ENCODE results near the gene SH2D5. TPM values are rescaled to one million over a fixed set of nuclear protein-coding genes. Genes with fewer than 3 reads are reported as not detected.
"Not testable (repeated sequence)": the region's sequence is repeated elsewhere in the genome, so short reads cannot be mapped to it uniquely, and the experiment has no call there.

Gene SH2D5
- total RNA-seq, 1 donor from 2014 or later = 0.75 TPM

- no peaks in the 10 kb centered on the region for H3K27me3 Mint-ChIP-seq (ENCODE audit: low read depth)
- DNase-seq (ENCODE audit: low spot score) = no peak
- no peak overlapping the region for H3K4me3 Mint-ChIP-seq (ENCODE audit: unreplicated experiment)
- H3K36me3 Mint-ChIP-seq (ENCODE audit: low read depth) = no peaks in the 10 kb centered on the region
- no peaks in the 10 kb centered on the region for H3K9me3 Mint-ChIP-seq (ENCODE audit: low read depth)
- no peak overlapping the region for H3K27ac Mint-ChIP-seq (ENCODE audit: unreplicated experiment)
- no peaks in the 10 kb centered on the region for H3K4me1 Mint-ChIP-seq (ENCODE audit: low read depth)
- no peak for TF ChIP-seq CTCF (IDR thresholded peaks at IDR 0.05)
Observed at GRCh38 chr1:20678599-20678998, 53.9 kb downstream of the SH2D5 start.

- H3K36me3 Mint-ChIP-seq (ENCODE audit: low read depth); DNase-seq (ENCODE audit: low spot score); H3K4me3 Mint-ChIP-seq (ENCODE audit: unreplicated experiment); H3K27ac Mint-ChIP-seq (ENCODE audit: unreplicated experiment); H3K27me3 Mint-ChIP-seq (ENCODE audit: low read depth); H3K4me1 Mint-ChIP-seq (ENCODE audit: low read depth); H3K9me3 Mint-ChIP-seq (ENCODE audit: low read depth): not testable (repeated sequence)
Observed at GRCh38 chr1:20673626-20674025, 58.9 kb downstream of the SH2D5 start.

- H3K27me3 Mint-ChIP-seq (ENCODE audit: low read depth) = peaks cover 7% of the 10 kb centered on the region
- TF ChIP-seq CTCF (IDR thresholded peaks at IDR 0.05) = no peak
- no peak overlapping the region for H3K27ac Mint-ChIP-seq (ENCODE audit: unreplicated experiment)
- no peaks in the 10 kb centered on the region for H3K4me1 Mint-ChIP-seq (ENCODE audit: low read depth)
- no peaks in the 10 kb centered on the region for H3K36me3 Mint-ChIP-seq (ENCODE audit: low read depth)
- no peak for DNase-seq (ENCODE audit: low spot score)
- no peak overlapping the region for H3K4me3 Mint-ChIP-seq (ENCODE audit: unreplicated experiment)
- H3K9me3 Mint-ChIP-seq (ENCODE audit: low read depth) = no peaks in the 10 kb centered on the region
Observed at GRCh38 chr1:20672265-20672632, 60.3 kb downstream of the SH2D5 start.

GRCh38 chr1:20670936-20671335 is 61.6 kb downstream of the SH2D5 start:
- no peak overlapping the region for H3K4me3 Mint-ChIP-seq (ENCODE audit: unreplicated experiment)
- no peaks in the 10 kb centered on the region for H3K4me1 Mint-ChIP-seq (ENCODE audit: low read depth)
- TF ChIP-seq CTCF (IDR thresholded peaks at IDR 0.05) = no peak
- no peak for DNase-seq (ENCODE audit: low spot score)
- no peak overlapping the region for H3K27ac Mint-ChIP-seq (ENCODE audit: unreplicated experiment)
- H3K36me3 Mint-ChIP-seq (ENCODE audit: low read depth) = no peaks in the 10 kb centered on the region
- no peaks in the 10 kb centered on the region for H3K9me3 Mint-ChIP-seq (ENCODE audit: low read depth)
- peaks cover 7% of the 10 kb centered on the region for H3K27me3 Mint-ChIP-seq (ENCODE audit: low read depth)

Other genes with a start within 250 kb of the SH2D5 start
- gene CAMK2N1, start 246.5 kb downstream of the SH2D5 start, total RNA-seq = 8.7 to 13.2 TPM (median 12.9 TPM) in 3 replicates
- gene MUL1, start 224.6 kb downstream of the SH2D5 start, total RNA-seq = 30.8 to 38.2 TPM (median 36.2 TPM) in 3 replicates
- gene FAM43B, start 180.1 kb downstream of the SH2D5 start, total RNA-seq = 0.52 to 2.5 TPM (median 0.82 TPM) in 3 replicates
- not detected in 3 replicates for gene CDA, start 143.6 kb downstream of the SH2D5 start, total RNA-seq
- gene PINK1, start 99.2 kb downstream of the SH2D5 start, total RNA-seq = 42.6 to 45.1 TPM (median 42.8 TPM) in 3 replicates
- 214 to 232 TPM (median 223 TPM) in 3 replicates for gene DDOST, start 71.3 kb downstream of the SH2D5 start, total RNA-seq
- gene KIF17, start 14.7 kb downstream of the SH2D5 start, total RNA-seq = 0.51 to 1.3 TPM (median 0.95 TPM) in 3 replicates
- 182 to 225 TPM (median 182 TPM) in 3 replicates for gene HP1BP3, start 54.6 kb upstream of the SH2D5 start, total RNA-seq

Measured in chondrocyte (in vitro differentiated cells).